ENCODE measurements around the gene C11orf91. TPM values are rescaled to one million over a fixed set of nuclear protein-coding genes. Genes with fewer than 3 reads are reported as not detected.

The C11orf91 gene
- total and polyA plus RNA-seq, 2 donors (not counting 3 experiments of a cell fraction or from before 2014, with no cell fraction given): 0.94 to 2.1 TPM

- Histone ChIP-seq H3K9me3 (replicated peaks; ENCODE audit: control insufficient read depth, insufficient read depth, low read length) (no peaks in the 10 kb centered on the region), H3K4me2 (ENCODE audit: insufficient read depth, low read length) (no peak overlapping the region), H3K4me3 (replicated peaks in 1 of 3; ENCODE audit: insufficient read depth in 1 of 3, low read depth in 1 of 3, low read length in 3 of 3) (no peak overlapping the region), H3K27me3 (ENCODE audit: control insufficient read depth in 2 of 2, insufficient read depth in 2 of 2, low read length in 2 of 2) (no peaks in the 10 kb centered on the region), H3K27ac (ENCODE audit: insufficient read depth, low read depth, low read length) (no peak overlapping the region), H3K4me1 (ENCODE audit: control insufficient read depth, extremely low read depth, insufficient read depth, low read length) (no peaks in the 10 kb centered on the region), H3K9ac (replicated peaks; ENCODE audit: extremely low read depth, insufficient read depth, low read length) (no peak overlapping the region), H2AFZ (ENCODE audit: low read depth, low read length) (no peak overlapping the region), H4K20me1 (replicated peaks; ENCODE audit: control insufficient read depth, extremely low read depth, insufficient read depth, low read length) (no peaks in the 10 kb centered on the region), H3K36me3 (ENCODE audit: control insufficient read depth in 2 of 2, extremely low read depth in 1 of 2, insufficient read depth in 2 of 2, low read length in 2 of 2) (no peaks in the 10 kb centered on the region), H3K79me2 (ENCODE audit: control insufficient read depth, insufficient read depth, low read length) (no peaks in the 10 kb centered on the region), H3K9me1 (replicated peaks; ENCODE audit: control insufficient read depth, extremely low read depth, insufficient read depth, low read length) (no peaks in the 10 kb centered on the region)
- CTCF ChIA-PET: no interaction called here
- POLR2A ChIA-PET: no interaction called here
- DNase-seq (ENCODE audit: low read depth, low spot score) (no peak), FAIRE-seq (no peak)
- BruUV-seq (replicated peaks): no TSS peak
- TF ChIP-seq POLR2A (IDR thresholded peaks at IDR 0.05; ENCODE audit: low read depth, low read length) (no peak), POLR2AphosphoS5 (IDR thresholded peaks at IDR 0.05; ENCODE audit: insufficient read depth, low read depth, low read length) (no peak), EZH2 (IDR thresholded peaks at IDR 0.05; ENCODE audit: borderline replicate concordance, low read depth, low read length, severe bottlenecking) (no peak), FOS (IDR thresholded peaks at IDR 0.05; ENCODE audit: borderline replicate concordance, insufficient read depth, low read length) (no peak), CTCF (IDR thresholded peaks at IDR 0.05; ENCODE audit: extremely low read depth in 1 of 2, insufficient read depth in 1 of 2, low read depth in 1 of 2, low read length in 2 of 2) (no peak), MYC (IDR thresholded peaks at IDR 0.05; ENCODE audit: low read depth, low read length) (no peak), MAX (IDR thresholded peaks at IDR 0.05; ENCODE audit: insufficient read depth, insufficient read length) (no peak), JUN (IDR thresholded peaks at IDR 0.05; ENCODE audit: borderline replicate concordance, insufficient read depth, insufficient read length, low read depth) (no peak), GATA2 (IDR thresholded peaks at IDR 0.05; ENCODE audit: insufficient read depth, insufficient read length, low read depth, low read length) (no peak)
- intact Hi-C loops (cut with micrococcal nuclease) (no loop called here), dilution Hi-C loops (cut with MboI; ENCODE audit: extremely low pct_ligation_motif_present, low sequenced_read_pairs) (no loop called here)
Observed at GRCh38 chr11:33655842-33656600, 44.6 kb downstream of the C11orf91 start.

All from endothelial cell of umbilical vein (primary cell).